Astrocyte (in vitro differentiated cells and primary cell): Measurements from ENCODE around the gene C2orf92. TPM values are rescaled to one million over a fixed set of nuclear protein-coding genes. Genes with fewer than 3 reads are reported as not detected.
A peak's percentile ranks its signal among the peaks of the same experiment; 100 is the strongest.

ENCODE experiments used
- DNase-seq: peaks from one replicate; pipeline ENCODE4 v3.0.0-alpha.2; 2010; ENCODE audit warnings: low read depth
- FAIRE-seq: peaks from 2 replicates; lab custom pipeline; 2011; peaks lifted over from hg19 to GRCh38; lab: Jason Lieb, UNC
- H2AFZ ChIP-seq: 2 replicates; pipeline ENCODE4 v1.6.0; 2012; ENCODE audit warnings: low read depth, low read length, inconsistent platforms
- H3K27ac ChIP-seq: 2 replicates; pipeline ENCODE4 v1.5.1; 2011; ENCODE audit warnings: low read depth, low read length, inconsistent platforms
- H3K27me3 ChIP-seq: 2 replicates; pipeline ENCODE4 v1.6.0; 2011; ENCODE audit warnings: low read length, inconsistent platforms; ENCODE audit not compliant: insufficient read depth
- H3K36me3 ChIP-seq: 2 replicates; pipeline ENCODE4 v1.5.1; 2011; ENCODE audit warnings: low read length, inconsistent platforms; ENCODE audit not compliant: insufficient read depth
- H3K4me1 ChIP-seq: 2 replicates; pipeline ENCODE4 v1.5.1; 2011; ENCODE audit warnings: low read length, inconsistent platforms; ENCODE audit not compliant: insufficient read depth
- H3K4me2 ChIP-seq: 2 replicates; pipeline ENCODE4 v1.6.0; 2012; ENCODE audit warnings: low read length, inconsistent platforms
- H3K4me3 ChIP-seq: 2 replicates; pipeline ENCODE4 v1.5.1; 2011; ENCODE audit warnings: low read depth, mild to moderate bottlenecking, low read length, inconsistent platforms; ENCODE audit not compliant: insufficient read depth
- H3K79me2 ChIP-seq: 2 replicates; pipeline ENCODE4 v1.6.0; 2012; ENCODE audit warnings: mild to moderate bottlenecking, low read length, inconsistent platforms; ENCODE audit not compliant: insufficient read depth
- H3K9ac ChIP-seq: 2 replicates; pipeline ENCODE4 v1.6.0; 2012; ENCODE audit warnings: mild to moderate bottlenecking, low read length, inconsistent platforms
- H3K9me3 ChIP-seq: 2 replicates; pipeline ENCODE4 v1.5.1; 2012; ENCODE audit warnings: low read depth, mild to moderate bottlenecking, low read length, inconsistent platforms; ENCODE audit not compliant: insufficient read depth
- H4K20me1 ChIP-seq: 2 replicates; pipeline ENCODE4 v1.6.0; 2012; ENCODE audit warnings: low read length, inconsistent platforms; ENCODE audit not compliant: insufficient read depth
- H3K27ac Mint-ChIP-seq: one replicate; pipeline ENCODE4 v1.8.0; 2021; ENCODE audit warnings: mild to moderate bottlenecking, mixed read lengths; ENCODE audit not compliant: unreplicated experiment
- H3K27me3 Mint-ChIP-seq: one replicate; pipeline ENCODE4 v1.8.0; 2021; ENCODE audit warnings: low read depth, mixed read lengths; ENCODE audit not compliant: unreplicated experiment
- H3K36me3 Mint-ChIP-seq: one replicate; pipeline ENCODE4 v1.8.0; 2021; ENCODE audit warnings: low read depth, mixed read lengths; ENCODE audit not compliant: unreplicated experiment
- H3K4me1 Mint-ChIP-seq: one replicate; pipeline ENCODE4 v1.8.0; 2021; ENCODE audit warnings: low read depth, mixed read lengths; ENCODE audit not compliant: unreplicated experiment
- H3K4me3 Mint-ChIP-seq: one replicate; pipeline ENCODE4 v1.8.0; 2021; ENCODE audit warnings: mild to moderate bottlenecking, moderate library complexity, mixed read lengths; ENCODE audit not compliant: unreplicated experiment
- H3K9me3 Mint-ChIP-seq: one replicate; pipeline ENCODE4 v1.8.0; 2021; ENCODE audit warnings: mild to moderate bottlenecking, mixed read lengths; ENCODE audit not compliant: unreplicated experiment
- CTCF ChIP-seq: IDR thresholded peaks from 2 replicates; pipeline ENCODE4 v1.5.1; 2011; ENCODE audit warnings: low read depth, mild to moderate bottlenecking, inconsistent platforms, low read length, moderate library complexity; ENCODE audit not compliant: insufficient read depth
- EZH2 ChIP-seq: IDR thresholded peaks from 2 replicates; pipeline ENCODE4 v1.6.1; 2012; ENCODE audit warnings: mild to moderate bottlenecking, low read length, inconsistent platforms; ENCODE audit not compliant: insufficient read depth
- total RNA-seq: library from RNA; stranded (reverse); gene quantifications from 2 replicates; pipeline ENCODE4 v1.2.1, GENCODE V29; 2021

The C2orf92 gene
- total RNA-seq, 1 donor from 2014 or later: 15.3 TPM

- H3K4me3 Mint-ChIP-seq: peak overlapping the region; percentile 27
- H3K4me1 Mint-ChIP-seq: peaks cover 29% of the 10 kb centered on the region
Measured at GRCh38 chr2:97660775-97661389, 8.6 kb upstream of the C2orf92 start.

GRCh38 chr2:97661927-97662326, 7.6 kb upstream of the C2orf92 start:
- peaks cover 5% of the 10 kb centered on the region for H3K36me3 Mint-ChIP-seq
- FAIRE-seq (no peak), DNase-seq (no peak)
- peak overlapping the region; percentile 94 for H3K4me3 Mint-ChIP-seq
- H3K27ac ChIP-seq: peak overlapping the region; percentile 93
- H3K4me1 Mint-ChIP-seq: peaks cover 29% of the 10 kb centered on the region
- no peaks in the 10 kb centered on the region for H3K9me3 Mint-ChIP-seq
- H3K4me2 ChIP-seq: peak overlapping the region; percentile 94
- H3K79me2 ChIP-seq: peaks cover 35% of the 10 kb centered on the region
- peak overlapping the region; percentile 87 for H3K9ac ChIP-seq
- no peak overlapping the region for H2AFZ ChIP-seq
- peak overlapping the region; percentile 79 for H3K4me3 ChIP-seq
- no peaks in the 10 kb centered on the region for H3K27me3 ChIP-seq
- H3K4me1 ChIP-seq: peaks cover 26% of the 10 kb centered on the region
- peak overlapping the region; percentile 41 for H3K27ac Mint-ChIP-seq
- H3K36me3 ChIP-seq: peaks cover 10% of the 10 kb centered on the region
- H3K9me3 ChIP-seq: no peaks in the 10 kb centered on the region
- peaks cover 24% of the 10 kb centered on the region for H4K20me1 ChIP-seq
- H3K27me3 Mint-ChIP-seq: no peaks in the 10 kb centered on the region
- no peak for TF ChIP-seq CTCF
- TF ChIP-seq EZH2: no peak

More at GRCh38 chr2:97660775-97661389, 8.6 kb upstream of the C2orf92 start:
- Histone ChIP-seq H3K27ac (peak overlapping the region; percentile 31), H3K36me3 (peaks cover 12% of the 10 kb centered on the region), H3K4me2 (peak overlapping the region; percentile 94), H3K9ac (no peak overlapping the region), H3K9me3 (no peaks in the 10 kb centered on the region), H3K27me3 (no peaks in the 10 kb centered on the region), H4K20me1 (peaks cover 24% of the 10 kb centered on the region), H3K4me3 (no peak overlapping the region), H3K4me1 (peaks cover 26% of the 10 kb centered on the region), H2AFZ (no peak overlapping the region), H3K79me2 (peaks cover 35% of the 10 kb centered on the region)
- H3K9me3 Mint-ChIP-seq: no peaks in the 10 kb centered on the region
- DNase-seq (peak; percentile 10), FAIRE-seq (no peak)
- H3K27ac Mint-ChIP-seq: peak overlapping the region; percentile 66
- peaks cover 8% of the 10 kb centered on the region for H3K36me3 Mint-ChIP-seq
- no peak for TF ChIP-seq CTCF
- TF ChIP-seq EZH2: no peak
- no peaks in the 10 kb centered on the region for H3K27me3 Mint-ChIP-seq

GRCh38 chr2:97662386-97662894, 7.1 kb upstream of the C2orf92 start:
- no peak overlapping the region for H2AFZ ChIP-seq
- H3K36me3 ChIP-seq: peaks cover 10% of the 10 kb centered on the region
- Mint-ChIP-seq H3K36me3 (peaks cover 5% of the 10 kb centered on the region), H3K27me3 (no peaks in the 10 kb centered on the region), H3K9me3 (no peaks in the 10 kb centered on the region), H3K4me1 (peaks cover 29% of the 10 kb centered on the region), H3K4me3 (peak overlapping the region; percentile 94), H3K27ac (peak overlapping the region; percentile 99)
- H3K4me2 ChIP-seq: peak overlapping the region; percentile 94
- H3K9me3 ChIP-seq: no peaks in the 10 kb centered on the region
- H3K27ac ChIP-seq: peak overlapping the region; percentile 93
- H3K4me3 ChIP-seq: peak overlapping the region; percentile 79
- H3K9ac ChIP-seq: peak overlapping the region; percentile 87
- DNase-seq (no peak), FAIRE-seq (no peak)
- no peaks in the 10 kb centered on the region for H3K27me3 ChIP-seq
- peaks cover 35% of the 10 kb centered on the region for H3K79me2 ChIP-seq
- TF ChIP-seq EZH2: no peak
- TF ChIP-seq CTCF: no peak
- peaks cover 26% of the 10 kb centered on the region for H3K4me1 ChIP-seq
- H4K20me1 ChIP-seq: peaks cover 24% of the 10 kb centered on the region
